AG04449 (cell line): ENCODE measurements around the gene DMRTA1.
A peak's percentile ranks its signal among the peaks of the same experiment; 100 is the strongest.

Experiments
- CTCF ChIA-PET: fragments of 350-600 bp; formaldehyde crosslinking; extraction: SDS; loops from one replicate; lab custom pipeline; 2021; ENCODE audit warnings: antibody characterized with exemption; lab: Yijun Ruan, JAX
- POLR2A ChIA-PET: fragments of 400-600, 350-600 bp; formaldehyde crosslinking; extraction: SDS; loops from one replicate; lab custom pipeline; 2020; ENCODE audit warnings: antibody characterized with exemption, inconsistent platforms; lab: Yijun Ruan, JAX
- DNase-seq: peaks from one replicate; pipeline ENCODE4 v3.0.0-alpha.2; 2010; ENCODE audit warnings: low read depth, low spot score
- H3K4me3 ChIP-seq: 2 replicates; pipeline ENCODE4 v1.5.1; 2011; ENCODE audit warnings: low read depth, mild to moderate bottlenecking, control low read depth, low read length
- TF ChIP-seq, protein P1 (sequence below): IDR thresholded peaks from one replicate; pipeline ENCODE4 v1.5.1; 2011; ENCODE audit warnings: mild to moderate bottlenecking, moderate library complexity, low read length, control low read depth, inconsistent platforms; ENCODE audit not compliant: insufficient read depth; ENCODE audit errors: missing control alignments

Gene DMRTA1

DNA sequence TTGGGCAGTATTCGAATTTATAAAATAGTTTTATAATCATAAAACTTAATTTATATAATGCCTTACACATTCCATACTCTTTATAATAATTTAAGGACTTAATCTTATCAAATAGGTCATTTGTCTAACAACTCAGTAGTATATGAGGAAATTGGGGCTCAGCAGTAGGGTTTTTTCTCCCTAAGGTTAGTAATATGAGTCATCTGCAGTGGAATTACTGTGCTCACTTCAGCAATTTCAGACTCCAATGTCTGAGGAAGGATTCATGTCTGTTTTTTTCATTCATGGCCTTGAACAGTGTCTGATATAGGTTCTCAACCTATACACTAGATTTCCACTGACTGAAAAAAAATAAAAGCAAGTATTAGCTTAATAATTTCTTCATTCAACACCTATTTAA lies 7.4 kb downstream of the DMRTA1 start:
- TF ChIP-seq, protein P1, sequence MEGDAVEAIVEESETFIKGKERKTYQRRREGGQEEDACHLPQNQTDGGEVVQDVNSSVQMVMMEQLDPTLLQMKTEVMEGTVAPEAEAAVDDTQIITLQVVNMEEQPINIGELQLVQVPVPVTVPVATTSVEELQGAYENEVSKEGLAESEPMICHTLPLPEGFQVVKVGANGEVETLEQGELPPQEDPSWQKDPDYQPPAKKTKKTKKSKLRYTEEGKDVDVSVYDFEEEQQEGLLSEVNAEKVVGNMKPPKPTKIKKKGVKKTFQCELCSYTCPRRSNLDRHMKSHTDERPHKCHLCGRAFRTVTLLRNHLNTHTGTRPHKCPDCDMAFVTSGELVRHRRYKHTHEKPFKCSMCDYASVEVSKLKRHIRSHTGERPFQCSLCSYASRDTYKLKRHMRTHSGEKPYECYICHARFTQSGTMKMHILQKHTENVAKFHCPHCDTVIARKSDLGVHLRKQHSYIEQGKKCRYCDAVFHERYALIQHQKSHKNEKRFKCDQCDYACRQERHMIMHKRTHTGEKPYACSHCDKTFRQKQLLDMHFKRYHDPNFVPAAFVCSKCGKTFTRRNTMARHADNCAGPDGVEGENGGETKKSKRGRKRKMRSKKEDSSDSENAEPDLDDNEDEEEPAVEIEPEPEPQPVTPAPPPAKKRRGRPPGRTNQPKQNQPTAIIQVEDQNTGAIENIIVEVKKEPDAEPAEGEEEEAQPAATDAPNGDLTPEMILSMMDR, result no peak
- CTCF ChIA-PET, result interaction anchor here (1.1 to 1.4 kb wide), 3 partner anchors 147 to 210 kb away, joined by 4 to 7 read pairs (median 6); no protein-coding TSS in a partner anchor
- no peak for DNase-seq
- H3K4me3 ChIP-seq, result no peak overlapping the region
- POLR2A ChIA-PET, result no interaction called here

DNA sequence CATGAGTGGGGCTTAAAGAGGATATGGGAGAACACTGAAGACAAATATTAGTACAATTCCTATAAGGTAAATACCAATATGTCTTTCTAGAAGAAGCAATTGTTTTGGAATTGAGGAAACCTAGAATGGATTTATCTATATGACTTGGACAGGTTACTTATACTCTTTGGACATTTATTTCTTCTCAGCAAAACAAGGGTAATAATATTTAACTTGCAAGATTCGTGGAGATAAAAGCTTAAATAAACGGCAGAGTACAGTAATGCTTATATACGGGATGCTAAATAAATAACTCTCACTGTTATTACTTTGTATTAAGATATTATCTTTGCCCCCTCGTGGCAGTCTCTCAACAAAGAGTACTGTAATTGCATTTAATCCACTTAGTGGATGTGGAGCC lies 8.6 kb downstream of the DMRTA1 start:
- CTCF ChIA-PET, result interaction anchor here (0.8 to 1.4 kb wide), 2 partner anchors 211 to 641 kb away, joined by 3 to 6 read pairs; no protein-coding TSS in a partner anchor
- POLR2A ChIA-PET, result no interaction called here

DNA sequence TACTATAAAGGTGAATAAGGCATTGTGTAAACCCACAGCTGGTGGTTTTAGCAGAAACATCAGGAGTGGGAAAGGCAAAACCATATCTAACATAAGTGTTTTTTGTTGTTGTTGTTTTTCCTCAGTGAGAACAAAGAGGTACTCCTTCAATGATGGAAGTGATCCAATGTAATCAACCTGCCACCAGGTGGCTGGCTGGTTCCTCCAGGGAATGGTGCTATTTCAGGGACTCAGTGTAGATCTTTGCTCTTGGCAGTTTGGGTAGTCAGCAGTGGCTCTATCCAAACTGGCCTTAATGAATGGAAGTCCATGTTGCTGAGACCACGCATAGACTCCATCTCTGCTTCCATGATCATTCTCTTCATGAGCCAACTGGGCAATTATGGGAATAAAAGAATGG lies 10.8 kb downstream of the DMRTA1 start:
- CTCF ChIA-PET, result no interaction called here
- TF ChIP-seq, protein P1, result no peak
- H3K4me3 ChIP-seq, result no peak overlapping the region
- no peak for DNase-seq
- POLR2A ChIA-PET, result no interaction called here

More for the DNA sequence above, 8.6 kb downstream of the DMRTA1 start:
- no peak overlapping the region for H3K4me3 ChIP-seq
- DNase-seq, result no peak
- TF ChIP-seq, protein P1, result no peak

- DNase-seq, result no peak
- no peak overlapping the region for H3K4me3 ChIP-seq
- ChIA-PET CTCF (interaction anchor here (2.5 kb wide), 1 partner anchor 11 kb away, joined by 9 read pairs; no protein-coding TSS in a partner anchor), POLR2A (no interaction called here)
- TF ChIP-seq, protein P1, result no peak
Measured at GRCh38 chr9:22463205-22463604, 16.6 kb downstream of the DMRTA1 start.

GRCh38 chr9:22469928-22470544 lies 23.4 kb downstream of the DMRTA1 start:
- DNase-seq, result no peak
- ChIA-PET POLR2A (no interaction called here), CTCF (interaction anchor here (0.7 to 2.4 kb wide), 9 partner anchors 9 to 619 kb away, joined by 3 to 8 read pairs (median 3); no protein-coding TSS in a partner anchor)
- TF ChIP-seq, protein P1, result peak; percentile 56
- no peak overlapping the region for H3K4me3 ChIP-seq

- ChIA-PET CTCF (interaction anchor here (1.7 kb wide), 1 partner anchor 12 kb away, joined by 4 read pairs; no protein-coding TSS in a partner anchor), POLR2A (no interaction called here)
- TF ChIP-seq, protein P1, result no peak
- H3K4me3 ChIP-seq, result no peak overlapping the region
- no peak for DNase-seq
Measured at GRCh38 chr9:22481566-22481965, 34.9 kb downstream of the DMRTA1 start.
